ENCODE data around the gene PDF. TPM values are rescaled to one million over a fixed set of nuclear protein-coding genes. Genes with fewer than 3 reads are reported as not detected.

PDF gene
- total and polyA plus RNA-seq, 5 donors from 2014 or later: 4.9 to 15.7 (median 9.4) TPM

DNA sequence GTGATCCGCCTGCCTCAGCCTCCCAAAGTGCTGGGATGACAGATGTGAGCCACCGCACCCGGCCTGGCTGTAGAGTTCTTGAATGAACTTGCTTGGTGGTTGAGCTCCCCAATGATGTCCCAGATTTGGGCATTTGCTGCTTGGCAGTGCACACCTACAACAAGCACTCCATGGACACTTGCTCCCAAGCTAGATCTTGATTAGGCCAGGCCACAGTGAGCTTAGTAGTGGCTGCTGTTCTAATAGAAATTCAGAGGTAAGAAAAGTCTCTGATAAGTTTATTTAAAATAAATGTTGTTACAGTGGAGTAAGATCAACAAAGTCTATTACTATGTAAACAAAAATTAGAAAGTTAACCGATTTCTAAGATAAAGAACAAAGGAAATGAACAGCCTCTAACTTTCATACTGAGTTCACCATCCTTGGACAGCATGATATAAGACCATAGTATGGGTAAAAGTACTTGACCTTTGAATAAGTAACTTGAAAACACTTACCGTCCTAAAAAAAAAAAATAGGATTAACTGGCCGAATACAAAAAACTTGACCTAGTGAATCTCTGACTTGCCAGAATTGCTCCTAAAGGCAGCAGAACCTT lies 20.2 kb upstream of the PDF start:
- Mint-ChIP-seq H3K4me1 (peaks cover 0 to 4% (median 0%) of the 10 kb centered on the region in 4 donors), H3K9me3 (no peaks in the 10 kb centered on the region), H3K4me3 (no peak overlapping the region), H3K27me3 (no peaks in the 10 kb centered on the region), H3K36me3 (peaks cover 12% of the 10 kb centered on the region), H3K27ac (no peak overlapping the region)
- no peaks in the 10 kb centered on the region for H3K27me3 ChIP-seq (ENCODE audit: control insufficient read depth, insufficient read depth, low read length)
- peaks cover 21% of the 10 kb centered on the region for H3K36me3 ChIP-seq (ENCODE audit: control insufficient read depth, insufficient read depth, low read length)
- no peaks in the 10 kb centered on the region for H3K9me3 ChIP-seq (ENCODE audit: control insufficient read depth in 2 of 2, low read length in 2 of 2)
- H3K4me3 ChIP-seq (ENCODE audit: low read depth, low read length): no peak overlapping the region
- DNase-seq: no peak
- ATAC-seq (ENCODE audit: low read depth in 2 of 2): no peak
- no peak overlapping the region for H3K27ac ChIP-seq (ENCODE audit: insufficient read depth, low read length, poor library complexity, severe bottlenecking)
- no peaks in the 10 kb centered on the region for H3K4me1 ChIP-seq (ENCODE audit: control insufficient read depth, insufficient read depth, low read length, poor library complexity, severe bottlenecking)

DNA sequence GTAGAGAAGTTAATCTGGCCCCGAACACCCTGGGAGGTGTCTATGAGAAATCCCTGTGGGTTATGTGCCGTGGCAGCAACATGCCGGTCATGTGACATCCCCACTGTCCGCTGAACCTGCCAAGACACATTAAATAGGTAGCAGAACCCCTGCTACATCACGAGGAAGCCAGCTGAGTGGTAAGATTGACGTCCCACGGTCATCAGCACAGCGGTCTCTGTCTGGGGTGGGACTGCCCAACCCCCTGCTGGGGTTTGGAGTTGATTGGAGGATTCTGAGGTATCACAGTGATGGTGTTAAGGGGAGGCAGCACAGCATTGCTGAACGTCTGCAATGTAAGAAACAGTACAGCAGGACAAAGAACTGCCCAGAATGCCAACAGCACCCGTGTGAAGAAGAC lies 19.1 kb upstream of the PDF start:
- Histone ChIP-seq H3K27me3 (ENCODE audit: control insufficient read depth, insufficient read depth, low read length) (no peaks in the 10 kb centered on the region), H3K36me3 (ENCODE audit: control insufficient read depth, insufficient read depth, low read length) (peaks cover 15% of the 10 kb centered on the region), H3K9me3 (ENCODE audit: control insufficient read depth in 2 of 2, low read length in 2 of 2) (no peaks in the 10 kb centered on the region), H3K4me1 (ENCODE audit: control insufficient read depth, insufficient read depth, low read length, poor library complexity, severe bottlenecking) (no peaks in the 10 kb centered on the region), H3K27ac (ENCODE audit: insufficient read depth, low read length, poor library complexity, severe bottlenecking) (no peak overlapping the region), H3K4me3 (ENCODE audit: low read depth, low read length) (no peak overlapping the region)
- Mint-ChIP-seq H3K27me3 (no peaks in the 10 kb centered on the region), H3K9me3 (no peaks in the 10 kb centered on the region), H3K4me3 (no peak overlapping the region), H3K36me3 (peaks cover 8% of the 10 kb centered on the region), H3K4me1 (peaks cover 0 to 4% (median 0%) of the 10 kb centered on the region in 4 donors), H3K27ac (peak overlapping the region in 1 of 3 donors; percentile 26)
- DNase-seq (no peak), ATAC-seq (ENCODE audit: low read depth in 2 of 2) (no peak)

DNA sequence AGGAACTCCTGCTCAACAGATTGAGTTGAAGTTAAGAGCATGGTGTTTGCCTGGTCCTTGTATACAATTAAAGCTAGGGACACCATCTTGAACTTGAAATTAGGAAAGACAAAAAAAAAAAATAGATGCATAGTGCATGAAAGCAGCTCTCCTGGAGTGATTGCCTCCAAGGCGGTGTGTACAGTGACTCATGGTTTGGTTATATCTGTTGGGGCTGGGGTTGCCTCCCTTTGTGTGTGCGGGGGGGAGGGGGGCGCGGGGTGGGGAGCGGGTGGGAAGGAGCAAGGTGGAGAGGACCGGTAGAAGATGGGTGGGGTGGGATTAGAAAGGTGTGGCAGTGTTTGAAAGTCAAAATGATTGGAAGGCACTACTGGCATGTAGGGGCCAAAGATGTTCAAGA lies 17.8 kb upstream of the PDF start:
- Mint-ChIP-seq H3K27ac (no peak overlapping the region), H3K4me3 (no peak overlapping the region), H3K36me3 (peaks cover 10% of the 10 kb centered on the region), H3K4me1 (peaks cover 0 to 4% (median 2%) of the 10 kb centered on the region in 4 donors), H3K27me3 (no peaks in the 10 kb centered on the region), H3K9me3 (no peaks in the 10 kb centered on the region)
- no peaks in the 10 kb centered on the region for H3K4me1 ChIP-seq (ENCODE audit: control insufficient read depth, insufficient read depth, low read length, poor library complexity, severe bottlenecking)
- DNase-seq (no peak), ATAC-seq (ENCODE audit: low read depth in 2 of 2) (no peak)
- no peaks in the 10 kb centered on the region for H3K9me3 ChIP-seq (ENCODE audit: control insufficient read depth in 2 of 2, low read length in 2 of 2)
- H3K4me3 ChIP-seq (ENCODE audit: low read depth, low read length): no peak overlapping the region
- no peaks in the 10 kb centered on the region for H3K27me3 ChIP-seq (ENCODE audit: control insufficient read depth, insufficient read depth, low read length)
- H3K27ac ChIP-seq (ENCODE audit: insufficient read depth, low read length, poor library complexity, severe bottlenecking): no peak overlapping the region
- H3K36me3 ChIP-seq (ENCODE audit: control insufficient read depth, insufficient read depth, low read length): peaks cover 20% of the 10 kb centered on the region

DNA sequence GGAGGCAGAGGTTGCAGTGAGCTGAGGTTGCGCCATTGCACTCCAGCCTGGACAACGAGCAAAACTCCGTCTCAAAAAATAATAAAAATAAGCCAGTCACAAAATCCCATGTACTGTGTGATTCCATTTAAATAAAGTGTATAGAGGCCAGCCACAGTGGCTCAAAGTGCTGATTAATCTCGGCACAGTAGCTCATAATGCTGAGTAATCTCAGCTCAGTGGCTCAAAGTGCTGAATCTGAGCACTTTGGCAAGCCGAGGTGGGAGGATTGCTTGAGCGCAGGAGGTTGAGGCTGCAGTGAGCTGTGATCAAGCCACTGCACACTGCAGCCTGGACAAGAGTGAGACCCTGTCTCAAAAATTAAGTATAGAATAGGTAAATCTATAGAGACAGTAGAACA lies 16.3 kb upstream of the PDF start:
- peaks cover 15% of the 10 kb centered on the region for H3K36me3 Mint-ChIP-seq
- no peak overlapping the region for H3K4me3 ChIP-seq (ENCODE audit: low read depth, low read length)

DNA sequence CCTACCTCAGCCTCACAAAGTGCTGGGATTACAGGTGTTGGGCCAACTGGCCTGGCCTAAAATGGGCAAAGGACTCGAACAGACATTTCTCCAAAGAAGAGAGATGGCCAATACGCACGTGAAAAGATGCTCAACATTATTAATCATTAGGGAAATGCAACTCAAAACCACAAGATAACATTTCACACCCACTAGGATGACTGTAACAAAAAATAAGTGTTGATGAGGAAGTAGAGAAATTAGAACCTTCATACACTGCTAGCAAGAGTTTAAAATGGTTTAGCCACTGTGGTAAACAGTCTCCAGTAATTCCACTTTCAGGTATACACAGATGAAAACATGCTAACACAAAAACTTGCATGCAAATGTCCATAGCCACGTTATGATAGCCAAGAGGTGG lies 15.5 kb upstream of the PDF start:
- DNase-seq (no peak), ATAC-seq (ENCODE audit: low read depth in 2 of 2) (no peak)
- no peaks in the 10 kb centered on the region for H3K9me3 Mint-ChIP-seq
- Histone ChIP-seq H3K27ac (ENCODE audit: insufficient read depth, low read length, poor library complexity, severe bottlenecking) (no peak overlapping the region), H3K4me3 (ENCODE audit: low read depth, low read length) (no peak overlapping the region), H3K4me1 (ENCODE audit: control insufficient read depth, insufficient read depth, low read length, poor library complexity, severe bottlenecking) (peaks cover 6% of the 10 kb centered on the region), H3K9me3 (ENCODE audit: control insufficient read depth in 2 of 2, low read length in 2 of 2) (no peaks in the 10 kb centered on the region), H3K36me3 (ENCODE audit: control insufficient read depth, insufficient read depth, low read length) (peaks cover 37% of the 10 kb centered on the region), H3K27me3 (ENCODE audit: control insufficient read depth, insufficient read depth, low read length) (no peaks in the 10 kb centered on the region)
- H3K27me3 Mint-ChIP-seq: no peaks in the 10 kb centered on the region
- peaks cover 0 to 17% (median 15%) of the 10 kb centered on the region in 4 donors for H3K4me1 Mint-ChIP-seq
- no peak overlapping the region for H3K27ac Mint-ChIP-seq
- H3K36me3 Mint-ChIP-seq: peaks cover 14% of the 10 kb centered on the region
- no peak overlapping the region for H3K4me3 Mint-ChIP-seq

More for the DNA sequence above, 16.3 kb upstream of the PDF start:
- Mint-ChIP-seq H3K4me1 (peaks cover 0 to 10% (median 8%) of the 10 kb centered on the region in 4 donors), H3K9me3 (no peaks in the 10 kb centered on the region), H3K27ac (no peak overlapping the region), H3K4me3 (no peak overlapping the region), H3K27me3 (no peaks in the 10 kb centered on the region)
- no peak for ATAC-seq (ENCODE audit: low read depth in 2 of 2)
- no peak overlapping the region for H3K27ac ChIP-seq (ENCODE audit: insufficient read depth, low read length, poor library complexity, severe bottlenecking)
- no peaks in the 10 kb centered on the region for H3K9me3 ChIP-seq (ENCODE audit: control insufficient read depth in 2 of 2, low read length in 2 of 2)
- no peak for DNase-seq
- H3K36me3 ChIP-seq (ENCODE audit: control insufficient read depth, insufficient read depth, low read length): peaks cover 30% of the 10 kb centered on the region
- peaks cover 6% of the 10 kb centered on the region for H3K4me1 ChIP-seq (ENCODE audit: control insufficient read depth, insufficient read depth, low read length, poor library complexity, severe bottlenecking)
- H3K27me3 ChIP-seq (ENCODE audit: control insufficient read depth, insufficient read depth, low read length): no peaks in the 10 kb centered on the region

DNA sequence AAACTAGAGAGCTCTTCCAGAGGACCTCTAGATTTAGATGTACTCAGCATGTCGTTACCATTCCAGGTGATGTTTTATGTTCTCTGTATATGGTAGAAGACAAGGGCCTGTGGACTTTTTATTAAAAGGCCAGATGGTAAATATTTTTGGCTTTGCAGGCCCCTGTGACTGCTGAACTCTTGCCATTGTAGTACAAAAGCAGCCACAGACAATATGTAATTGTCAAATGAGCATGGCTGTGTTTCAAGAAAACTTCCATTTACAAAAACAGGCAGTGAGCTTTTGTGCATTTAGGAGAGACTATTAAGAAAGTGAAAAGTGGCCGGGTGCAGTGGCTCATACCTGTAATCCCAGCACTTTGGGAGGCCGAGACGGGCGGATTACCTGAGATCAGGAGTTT lies 13.8 kb upstream of the PDF start:
- H3K4me1 Mint-ChIP-seq: peaks cover 0 to 34% (median 26%) of the 10 kb centered on the region in 4 donors
- DNase-seq: no peak
- peaks cover 16% of the 10 kb centered on the region for H3K4me1 ChIP-seq (ENCODE audit: control insufficient read depth, insufficient read depth, low read length, poor library complexity, severe bottlenecking)
- H3K9me3 Mint-ChIP-seq: no peaks in the 10 kb centered on the region
- H3K27ac Mint-ChIP-seq: no peak overlapping the region
- H3K9me3 ChIP-seq (ENCODE audit: control insufficient read depth in 2 of 2, low read length in 2 of 2): no peaks in the 10 kb centered on the region
- no peak overlapping the region for H3K4me3 Mint-ChIP-seq
- no peak overlapping the region for H3K27ac ChIP-seq (ENCODE audit: insufficient read depth, low read length, poor library complexity, severe bottlenecking)
- peaks cover 5% of the 10 kb centered on the region for H3K27me3 Mint-ChIP-seq
- no peaks in the 10 kb centered on the region for H3K27me3 ChIP-seq (ENCODE audit: control insufficient read depth, insufficient read depth, low read length)
- peaks cover 31% of the 10 kb centered on the region for H3K36me3 ChIP-seq (ENCODE audit: control insufficient read depth, insufficient read depth, low read length)
- no peak for ATAC-seq (ENCODE audit: low read depth in 2 of 2)
- no peak overlapping the region for H3K4me3 ChIP-seq (ENCODE audit: low read depth, low read length)
- H3K36me3 Mint-ChIP-seq: peaks cover 10% of the 10 kb centered on the region

DNA sequence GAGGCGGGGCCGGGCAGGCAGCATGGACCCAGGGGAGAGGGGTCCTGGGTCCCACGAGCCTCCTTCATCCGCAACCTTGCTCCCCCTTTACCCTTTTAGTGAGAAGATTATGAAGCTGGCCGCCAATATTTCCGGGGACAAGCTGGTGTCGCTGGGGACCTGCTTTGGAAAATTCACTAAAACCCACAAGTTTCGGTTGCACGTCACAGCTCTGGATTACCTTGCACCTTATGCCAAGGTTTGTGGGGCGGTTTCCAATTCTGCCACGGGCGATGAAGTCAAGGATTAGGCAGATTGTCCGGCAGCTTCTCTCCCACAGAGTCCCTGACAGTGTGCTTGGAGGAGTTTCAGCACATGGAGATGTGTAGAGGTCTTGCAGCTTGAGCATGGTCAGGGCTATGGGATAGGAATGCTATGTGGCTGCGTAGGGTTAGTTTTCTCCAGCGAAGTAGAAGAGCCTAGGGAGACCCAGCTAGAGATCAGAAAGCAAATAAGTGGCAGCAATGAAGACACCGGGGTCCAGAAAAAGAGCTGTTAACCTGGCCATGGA lies 9.8 kb upstream of the PDF start:
- Histone ChIP-seq H3K4me3 (ENCODE audit: low read depth, low read length) (peak overlapping the region; percentile 92), H3K36me3 (ENCODE audit: control insufficient read depth, insufficient read depth, low read length) (peaks cover 43% of the 10 kb centered on the region), H3K27me3 (ENCODE audit: control insufficient read depth, insufficient read depth, low read length) (no peaks in the 10 kb centered on the region), H3K9me3 (ENCODE audit: control insufficient read depth in 2 of 2, low read length in 2 of 2) (no peaks in the 10 kb centered on the region), H3K4me1 (ENCODE audit: control insufficient read depth, insufficient read depth, low read length, poor library complexity, severe bottlenecking) (peaks cover 29% of the 10 kb centered on the region), H3K27ac (ENCODE audit: insufficient read depth, low read length, poor library complexity, severe bottlenecking) (peak overlapping the region; percentile 89)
- no peak for ATAC-seq (ENCODE audit: low read depth in 2 of 2)
- Mint-ChIP-seq H3K36me3 (peaks cover 21% of the 10 kb centered on the region), H3K27me3 (peaks cover 5% of the 10 kb centered on the region), H3K9me3 (no peaks in the 10 kb centered on the region), H3K4me1 (peaks cover 11 to 65% (median 48%) of the 10 kb centered on the region in 4 donors), H3K4me3 (peak overlapping the region; percentile 94 to 99 (median 98)), H3K27ac (peak overlapping the region; percentile 98 to 99 (median 99))
- peak in 1 of 3 donors; percentile 15 for DNase-seq

Data from CD4-positive, CD25-positive, alpha-beta regulatory T cell (primary cell).